Upper lobe of left lung (tissue), 4 donors: ENCODE results near the gene TM4SF1.

ENCODE experiments used
- CTCF ChIP-seq, 6 experiments: fragments of 450-650 bp in 4 of 6; fragments of 200-600 bp in 2 of 6; sonication (generic) in 2 of 6; IDR thresholded peaks; one replicate each; pipeline ENCODE4 v1.5.1; 2016 to 2019; ENCODE audit warnings: antibody characterized with exemption in 6 of 6
- POLR2A ChIP-seq, 4 donors: fragments of 450-650 bp; IDR thresholded peaks; one replicate each; pipeline ENCODE4 v1.5.1; 2016 to 2017; ENCODE audit warnings: antibody characterized with exemption in 4 of 4, mild to moderate bottlenecking in 2 of 4

- TF ChIP-seq CTCF (IDR thresholded peaks at IDR 0.05) = no peak
- TF ChIP-seq POLR2A (IDR thresholded peaks at IDR 0.05) = no peak
Measured at GRCh38 chr3:149400645-149401044, 23.2 kb upstream of the TM4SF1 start.
